SK-N-SH (cell line): Measurements from ENCODE around the gene PSENEN. TPM values are rescaled to one million over a fixed set of nuclear protein-coding genes. Genes with fewer than 3 reads are reported as not detected.

ENCODE experiments used
- CTCF ChIA-PET: fragments of 300-600, 350-600 bp; formaldehyde crosslinking; extraction: SDS; loops from one replicate; lab custom pipeline; 2021; lab: Yijun Ruan, JAX
- POLR2A ChIA-PET: fragments of 350-600 bp; sonication (Branson Sonifier 250); formaldehyde crosslinking; extraction: SDS; loops from one replicate; lab custom pipeline; 2020; ENCODE audit warnings: antibody characterized with exemption, inconsistent platforms; lab: Yijun Ruan, JAX
- DNase-seq: peaks from one replicate; pipeline ENCODE4 v3.0.0; 2012
- H2AFZ ChIP-seq: fragments of 200-600 bp; sonication (generic); 2 replicates; pipeline ENCODE4 v1.8.1; 2016; ENCODE audit warnings: antibody characterized with exemption, mild to moderate bottlenecking, low read depth
- H3F3A ChIP-seq: fragments of 200-600 bp; sonication (generic); replicated peaks from 2 replicates; pipeline ENCODE3; 2016; ENCODE audit warnings: antibody characterized with exemption, mild to moderate bottlenecking; ENCODE audit not compliant: insufficient read depth
- H3K27ac ChIP-seq, 2 experiments: fragments of 200-500 bp in 1 of 2; fragments of 200-600 bp in 1 of 2; sonication (Bioruptor generic) in 1 of 2; sonication (generic), shearing (Covaris generic) in 1 of 2; 2 replicates each; pipeline versions ENCODE4 v1.5.1 to v1.6.1; 2014 to 2016; ENCODE audit warnings: low read depth in 2 of 2, inconsistent platforms in 1 of 2, low read length in 1 of 2, mild to moderate bottlenecking in 1 of 2, mixed read lengths in 1 of 2
- H3K27me3 ChIP-seq: fragments of 200-600 bp; sonication (generic), shearing (Covaris generic); 2 replicates; pipeline ENCODE4 v1.6.1; 2016; ENCODE audit warnings: mixed run types; ENCODE audit not compliant: insufficient read depth
- H3K36me3 ChIP-seq, 2 experiments: fragments of 200-500 bp in 1 of 2; fragments of 200-600 bp in 1 of 2; sonication (Bioruptor generic) in 1 of 2; sonication (generic) in 1 of 2; replicated peaks in 1 of 2; 2 replicates each; pipeline versions ENCODE3 to v1.5.1; 2014 to 2016; ENCODE audit warnings: low read length in 1 of 2, mild to moderate bottlenecking in 1 of 2; ENCODE audit not compliant: insufficient read depth in 2 of 2, control insufficient read depth in 1 of 2
- H3K4me1 ChIP-seq, 2 experiments: fragments of 200-500 bp in 1 of 2; fragments of 200-600 bp in 1 of 2; sonication (Bioruptor generic) in 1 of 2; sonication (generic), shearing (Covaris generic) in 1 of 2; 2 replicates each; pipeline versions ENCODE4 v1.5.1 to v1.6.1; 2014 to 2016; ENCODE audit warnings: low read depth in 1 of 2, low read length in 1 of 2, mixed run types in 1 of 2; ENCODE audit not compliant: insufficient read depth in 2 of 2, control insufficient read depth in 1 of 2
- H3K4me2 ChIP-seq: fragments of 200-600 bp; sonication (generic), shearing (Covaris generic); 2 replicates; pipeline ENCODE4 v1.6.1; 2017; ENCODE audit warnings: mixed run types
- H3K4me3 ChIP-seq, 2 experiments: fragments of 200-500 bp in 1 of 2; fragments of 200-600 bp in 1 of 2; sonication (Bioruptor generic) in 1 of 2; sonication (generic), shearing (Covaris generic) in 1 of 2; 2 replicates each; pipeline versions ENCODE4 v1.5.1 to v1.8.1; 2014 to 2016; ENCODE audit warnings: low read depth in 2 of 2, inconsistent platforms in 1 of 2, low read length in 1 of 2, mild to moderate bottlenecking in 1 of 2, mixed read lengths in 1 of 2, moderate library complexity in 1 of 2
- H3K79me2 ChIP-seq: fragments of 200-600 bp; sonication (generic); 2 replicates; pipeline ENCODE4 v1.8.1; 2017; ENCODE audit warnings: mild to moderate bottlenecking; ENCODE audit not compliant: insufficient read depth
- H3K9ac ChIP-seq: fragments of 200-600 bp; sonication (generic); 2 replicates; pipeline ENCODE4 v1.6.1; 2017; ENCODE audit warnings: mixed run types
- H3K9me2 ChIP-seq: fragments of 200-600 bp; sonication (generic); 2 replicates; pipeline ENCODE4 v1.6.1; 2017; ENCODE audit warnings: mixed run types
- H3K9me3 ChIP-seq: fragments of 200-600 bp; sonication (generic); 2 replicates; pipeline ENCODE4 v1.6.1; 2017; ENCODE audit warnings: mixed run types, mild to moderate bottlenecking, moderate library complexity
- H4K20me1 ChIP-seq: fragments of 200-600 bp; sonication (generic); 2 replicates; pipeline ENCODE4 v1.6.1; 2017; ENCODE audit warnings: mild to moderate bottlenecking, mixed run types; ENCODE audit not compliant: insufficient read depth
- CHD2 ChIP-seq: fragments of 150-350 bp; IDR thresholded peaks from 2 replicates; pipeline ENCODE4 v1.6.1; 2018; ENCODE audit warnings: low read length; ENCODE audit not compliant: partially characterized antibody
- CTCF ChIP-seq: fragments of 200-600 bp; sonication (generic); IDR thresholded peaks from 2 replicates; pipeline ENCODE4 v1.6.1; 2017; ENCODE audit warnings: antibody characterized with exemption, mild to moderate bottlenecking, moderate library complexity
- ELF1 ChIP-seq: IDR thresholded peaks from 2 replicates; pipeline ENCODE4 v1.4.0; 2012
- EP300 ChIP-seq, 2 experiments: IDR thresholded peaks; 2 replicates each; pipeline versions ENCODE4 v1.4.0 to v1.6.1; 2012; ENCODE audit warnings: borderline replicate concordance in 1 of 2, low read depth in 1 of 2, low read length in 1 of 2
- FOSL2 ChIP-seq: IDR thresholded peaks from 2 replicates; pipeline ENCODE4 v1.4.0; 2012; ENCODE audit warnings: low read depth, mild to moderate bottlenecking, moderate library complexity, borderline replicate concordance
- FOXJ3 ChIP-seq: sonication (generic); formaldehyde crosslinking; IDR thresholded peaks from 2 replicates; pipeline ENCODE4 v1.5.1; 2020; ENCODE audit warnings: mild to moderate bottlenecking, missing genetic modification reagents
- GABPA ChIP-seq: IDR thresholded peaks from 2 replicates; pipeline ENCODE4 v1.4.0; 2012; ENCODE audit warnings: low read depth, mild to moderate bottlenecking
- GATA2 ChIP-seq: sonication (generic); formaldehyde crosslinking; IDR thresholded peaks from 2 replicates; pipeline ENCODE4 v1.5.0; 2020; ENCODE audit warnings: mild to moderate bottlenecking, missing genetic modification reagents
- MEF2A ChIP-seq: IDR thresholded peaks from 2 replicates; pipeline ENCODE4 v1.4.0; 2012; ENCODE audit warnings: low read depth, borderline replicate concordance
- NRF1 ChIP-seq: IDR thresholded peaks from 2 replicates; pipeline ENCODE4 v1.6.1; 2012; ENCODE audit warnings: low read depth, mild to moderate bottlenecking, low read length
- PBX3 ChIP-seq: IDR thresholded peaks from 2 replicates; pipeline ENCODE4; 2012
- USF1 ChIP-seq: IDR thresholded peaks from 2 replicates; pipeline ENCODE4 v1.4.0; 2012; ENCODE audit warnings: low read depth, borderline replicate concordance
- USF2 ChIP-seq: fragments of 150-350 bp; IDR thresholded peaks from 2 replicates; pipeline ENCODE4 v1.6.1; 2017; ENCODE audit warnings: antibody characterized with exemption, low read length, low read depth, borderline replicate concordance
- WGBS: methylation state at CpG from one replicate; pipeline ENCODE4 v1.1.6; 2017; ENCODE audit warnings: low lambda C conversion rate; 5-methylcytosine and 5-hydroxymethylcytosine counted together
- polyA plus RNA-seq, 3 experiments: library from polyadenylated mRNA; depleted of rRNA; stranded (reverse); fragments of >200 nt; gene quantifications; 2 replicates each; pipeline ENCODE4 v1.2.3, GENCODE V29; 2012

PSENEN gene
- polyA plus RNA-seq, 1 of the 3 experiments (the other 2 are of a cell fraction): 99.2 TPM

- H3K36me3 ChIP-seq: peaks cover 0 to 3% of the 10 kb centered on the region in 2 experiments
- TF ChIP-seq FOSL2 (no peak), CTCF (no peak), USF2 (no peak), EP300 (IDR thresholded peaks at IDR 0.05; ENCODE audit: borderline replicate concordance in 1 of 2, low read depth in 1 of 2, low read length in 1 of 2) (no peak), USF1 (no peak), GABPA (no peak), FOXJ3 (CRISPR knock-in tag) (no peak), MEF2A (no peak), PBX3 (no peak), NRF1 (no peak), CHD2 (no peak), ELF1 (no peak), GATA2 (CRISPR knock-in tag) (no peak)
- DNase-seq: no peak
- no peaks in the 10 kb centered on the region for H3K79me2 ChIP-seq
- H3K9ac ChIP-seq: no peak overlapping the region
- H3K4me1 ChIP-seq: no peaks in the 10 kb centered on the region
- no peaks in the 10 kb centered on the region for H4K20me1 ChIP-seq
- no peak overlapping the region for H3K4me3 ChIP-seq
- 68% methylated on average over 8 of the region's 11 CpGs for WGBS
- no peak overlapping the region for H2AFZ ChIP-seq
- ChIA-PET POLR2A (no interaction called here), CTCF (no interaction called here)
- H3K27me3 ChIP-seq: no peaks in the 10 kb centered on the region
- H3K27ac ChIP-seq: no peak overlapping the region
- no peak overlapping the region for H3K4me2 ChIP-seq
- H3F3A ChIP-seq: no peaks in the 10 kb centered on the region
- no peaks in the 10 kb centered on the region for H3K9me2 ChIP-seq
- no peaks in the 10 kb centered on the region for H3K9me3 ChIP-seq
Observed at GRCh38 chr19:35789195-35789977, 43.9 kb downstream of the PSENEN start.
